Activated CD4-positive, alpha-beta T cell treated with anti-CD3 and anti-CD28 coated beads, Interleukin-2, amount 50 U/mL, for 24 hours (primary cell): ENCODE results near the gene BIRC5.
A peak's percentile ranks its signal among the peaks of the same experiment; 100 is the strongest.
"Not testable (repeated sequence)": the region's sequence is repeated elsewhere in the genome, so short reads cannot be mapped to it uniquely, and the experiment has no call there.

Experiments used
- DNase-seq, 2 donors: peaks; one replicate each; pipeline ENCODE4 v3.0.0-alpha.2; 2020; ENCODE audit warnings: low read depth in 1 of 2, low spot score in 1 of 2

Gene BIRC5

GRCh38 chr17:78238823-78239488, 24.9 kb downstream of the BIRC5 start:
- DNase-seq: no peak

GRCh38 chr17:78239489-78239931, 25.5 kb downstream of the BIRC5 start:
- DNase-seq: no peak

GRCh38 chr17:78240012-78240655, 26.1 kb downstream of the BIRC5 start:
- no peak for DNase-seq

GRCh38 chr17:78240839-78241238, 26.8 kb downstream of the BIRC5 start:
- DNase-seq: no peak

- no peak for DNase-seq
Observed at GRCh38 chr17:78241277-78242023, 27.4 kb downstream of the BIRC5 start.

- no peak for DNase-seq
Observed at GRCh38 chr17:78242024-78242742, 28.1 kb downstream of the BIRC5 start.

- DNase-seq: no peak
Observed at GRCh38 chr17:78247304-78247703, 33.3 kb downstream of the BIRC5 start.

GRCh38 chr17:78248051-78248914, 34.2 kb downstream of the BIRC5 start:
- DNase-seq: no peak

- DNase-seq: no peak
Observed at GRCh38 chr17:78249074-78249817, 35.2 kb downstream of the BIRC5 start.

GRCh38 chr17:78249818-78250806, 36.1 kb downstream of the BIRC5 start:
- DNase-seq: no peak

- peak; percentile 70 to 81 for DNase-seq
Observed at GRCh38 chr17:78250891-78251772, 37.1 kb downstream of the BIRC5 start.

GRCh38 chr17:78251773-78252103, 37.7 kb downstream of the BIRC5 start:
- DNase-seq: no peak

GRCh38 chr17:78252111-78252634, 38.1 kb downstream of the BIRC5 start:
- DNase-seq: no peak

GRCh38 chr17:78252701-78253635, 38.9 kb downstream of the BIRC5 start:
- DNase-seq: no peak

- DNase-seq: not testable (repeated sequence)
Observed at GRCh38 chr17:78253636-78253945, 39.5 kb downstream of the BIRC5 start.

GRCh38 chr17:78253946-78254672, 40.1 kb downstream of the BIRC5 start:
- peak; percentile 67 to 68 for DNase-seq
